Activated CD4-positive, alpha-beta T cell treated with anti-CD3 and anti-CD28 coated beads for 1 hour (primary cell): Measurements from ENCODE around the gene ACR.
A peak's percentile ranks its signal among the peaks of the same experiment; 100 is the strongest.
"Not testable (repeated sequence)": the region's sequence is repeated elsewhere in the genome, so short reads cannot be mapped to it uniquely, and the experiment has no call there.

ENCODE experiments used
- DNase-seq: peaks from one replicate; pipeline ENCODE4 v3.0.0-alpha.2; 2020

Gene ACR

GRCh38 chr22:50733521-50734342 is 4.3 kb upstream of the ACR start:
- no peak for DNase-seq

- no peak for DNase-seq
Measured at GRCh38 chr22:50734343-50734771, 3.6 kb upstream of the ACR start.

GRCh38 chr22:50734986-50735738 is 2.8 kb upstream of the ACR start:
- DNase-seq = no peak

GRCh38 chr22:50735739-50736030 is 2.3 kb upstream of the ACR start:
- DNase-seq = no peak

- DNase-seq = no peak
Measured at GRCh38 chr22:50738649-50739227, 734 bp downstream of the ACR start.

- DNase-seq = no peak
Measured at GRCh38 chr22:50739279-50739691, 1.3 kb downstream of the ACR start.

- DNase-seq = no peak
Measured at GRCh38 chr22:50739894-50740293, 1.9 kb downstream of the ACR start.

GRCh38 chr22:50740714-50741113 is 2.7 kb downstream of the ACR start:
- DNase-seq = not testable (repeated sequence)

- DNase-seq = not testable (repeated sequence)
Measured at GRCh38 chr22:50744424-50744823, 6.4 kb downstream of the ACR start.

GRCh38 chr22:50747521-50747920 is 9.5 kb downstream of the ACR start:
- not testable (repeated sequence) for DNase-seq

- DNase-seq = not testable (repeated sequence)
Measured at GRCh38 chr22:50748630-50749029, 10.6 kb downstream of the ACR start.

GRCh38 chr22:50749302-50750074 is 11.5 kb downstream of the ACR start:
- DNase-seq = not testable (repeated sequence)

- not testable (repeated sequence) for DNase-seq
Measured at GRCh38 chr22:50755251-50755650, 17.2 kb downstream of the ACR start.

GRCh38 chr22:50756406-50756805 is 18.4 kb downstream of the ACR start:
- not testable (repeated sequence) for DNase-seq

- DNase-seq = peak; percentile 58
Measured at GRCh38 chr22:50756949-50757491, 19.0 kb downstream of the ACR start.

- not testable (repeated sequence) for DNase-seq
Measured at GRCh38 chr22:50759597-50760341, 21.8 kb downstream of the ACR start.

- DNase-seq = not testable (repeated sequence)
Measured at GRCh38 chr22:50761829-50762228, 23.8 kb downstream of the ACR start.

- DNase-seq = not testable (repeated sequence)
Measured at GRCh38 chr22:50764288-50764687, 26.3 kb downstream of the ACR start.

- DNase-seq = not testable (repeated sequence)
Measured at GRCh38 chr22:50775132-50775531, 37.1 kb downstream of the ACR start.

- not testable (repeated sequence) for DNase-seq
Measured at GRCh38 chr22:50777631-50778030, 39.6 kb downstream of the ACR start.

- not testable (repeated sequence) for DNase-seq
Measured at GRCh38 chr22:50780244-50780643, 42.2 kb downstream of the ACR start.

- DNase-seq = not testable (repeated sequence)
Measured at GRCh38 chr22:50782253-50782652, 44.2 kb downstream of the ACR start.
